Activated CD8-positive, alpha-beta T cell treated with anti-CD3 and anti-CD28 coated beads for 36 hours (primary cell): Measurements from ENCODE around the gene TRABD2B. TPM values are rescaled to one million over a fixed set of nuclear protein-coding genes. Genes with fewer than 3 reads are reported as not detected.

Experiments
- ATAC-seq: fragments of 200-7000 bp; cut with Tn5 transposase; one replicate; pipeline ENCODE4 v1.10.0; 2021; ENCODE audit warnings: mild to moderate bottlenecking, moderate library complexity
- CTCF ChIA-PET: fragments of 350-600 bp; sonication (Branson Sonifier 250); formaldehyde crosslinking; loops from one replicate; lab custom pipeline; 2021; ENCODE audit warnings: antibody characterized with exemption; lab: Charles Lee
- POLR2A ChIA-PET: fragments of 350-600 bp; sonication (Branson Sonifier 250); formaldehyde crosslinking; loops from one replicate; lab custom pipeline; 2021; ENCODE audit warnings: antibody characterized with exemption; lab: Charles Lee
- DNase-seq: peaks from one replicate; pipeline ENCODE4 v3.0.0-alpha.2; 2020
- H3K27ac Mint-ChIP-seq: one replicate; pipeline ENCODE4 v1.8.0; 2021; ENCODE audit warnings: mild to moderate bottlenecking, mixed read lengths
- H3K27me3 Mint-ChIP-seq: one replicate; pipeline ENCODE4 v1.8.0; 2021; ENCODE audit warnings: mixed read lengths
- H3K36me3 Mint-ChIP-seq: one replicate; pipeline ENCODE4 v1.8.0; 2021; ENCODE audit warnings: low read depth, mixed read lengths
- H3K4me1 Mint-ChIP-seq: one replicate; pipeline ENCODE4 v1.8.0; 2021; ENCODE audit warnings: low read depth, mixed read lengths
- H3K4me3 Mint-ChIP-seq: one replicate; pipeline ENCODE4 v1.8.0; 2021; ENCODE audit warnings: mild to moderate bottlenecking, moderate library complexity, mixed read lengths
- H3K9me3 Mint-ChIP-seq: one replicate; pipeline ENCODE4 v1.8.0; 2021; ENCODE audit warnings: mixed read lengths
- intact Hi-C: fragments of 100-400 bp; cut with micrococcal nuclease; formaldehyde crosslinking; loops from one replicate; pipeline ENCODE4 v1.10.0; 2022
- total RNA-seq, 2 experiments: library from RNA; stranded (reverse); gene quantifications; one replicate each; pipeline ENCODE4 v1.2.3, GENCODE V29; 2021
- TF ChIP-seq, protein P1 (sequence below): fragments of 200-600 bp; IDR thresholded peaks from one replicate; pipeline ENCODE4 v1.8.0; 2022; ENCODE audit warnings: antibody characterized with exemption, mild to moderate bottlenecking

TRABD2B gene
- total RNA-seq, 2 experiments from 2014 or later, result not detected

DNA sequence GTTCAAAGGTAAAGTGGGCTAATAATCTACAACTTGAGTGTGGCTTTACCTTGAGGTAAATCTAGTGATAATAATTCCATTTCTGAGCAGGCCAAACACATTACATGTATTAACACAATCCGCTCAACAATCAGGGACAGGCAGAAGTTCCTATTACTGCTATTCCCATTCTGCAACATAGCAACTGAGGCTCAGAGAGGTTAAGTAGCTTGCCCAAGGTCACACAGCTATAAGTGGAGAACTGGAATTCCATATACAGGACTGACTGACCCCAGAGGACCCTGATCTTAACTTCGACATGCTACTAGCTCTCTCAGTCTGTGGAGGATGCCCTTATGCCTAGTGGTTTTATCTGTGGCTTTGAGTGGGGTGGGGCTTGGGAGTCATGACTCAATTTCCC is 110.1 kb downstream of the TRABD2B start:
- POLR2A ChIA-PET, result no interaction called here
- H3K36me3 Mint-ChIP-seq, result no peaks in the 10 kb centered on the region
- intact Hi-C loops, result no loop called here
- no peak for ATAC-seq
- no peak for DNase-seq
- no peaks in the 10 kb centered on the region for H3K4me1 Mint-ChIP-seq
- peaks cover 13% of the 10 kb centered on the region for H3K27me3 Mint-ChIP-seq
- H3K9me3 Mint-ChIP-seq, result no peaks in the 10 kb centered on the region
- no peak overlapping the region for H3K4me3 Mint-ChIP-seq
- CTCF ChIA-PET, result no interaction called here
- H3K27ac Mint-ChIP-seq, result no peak overlapping the region
- TF ChIP-seq, protein P1, sequence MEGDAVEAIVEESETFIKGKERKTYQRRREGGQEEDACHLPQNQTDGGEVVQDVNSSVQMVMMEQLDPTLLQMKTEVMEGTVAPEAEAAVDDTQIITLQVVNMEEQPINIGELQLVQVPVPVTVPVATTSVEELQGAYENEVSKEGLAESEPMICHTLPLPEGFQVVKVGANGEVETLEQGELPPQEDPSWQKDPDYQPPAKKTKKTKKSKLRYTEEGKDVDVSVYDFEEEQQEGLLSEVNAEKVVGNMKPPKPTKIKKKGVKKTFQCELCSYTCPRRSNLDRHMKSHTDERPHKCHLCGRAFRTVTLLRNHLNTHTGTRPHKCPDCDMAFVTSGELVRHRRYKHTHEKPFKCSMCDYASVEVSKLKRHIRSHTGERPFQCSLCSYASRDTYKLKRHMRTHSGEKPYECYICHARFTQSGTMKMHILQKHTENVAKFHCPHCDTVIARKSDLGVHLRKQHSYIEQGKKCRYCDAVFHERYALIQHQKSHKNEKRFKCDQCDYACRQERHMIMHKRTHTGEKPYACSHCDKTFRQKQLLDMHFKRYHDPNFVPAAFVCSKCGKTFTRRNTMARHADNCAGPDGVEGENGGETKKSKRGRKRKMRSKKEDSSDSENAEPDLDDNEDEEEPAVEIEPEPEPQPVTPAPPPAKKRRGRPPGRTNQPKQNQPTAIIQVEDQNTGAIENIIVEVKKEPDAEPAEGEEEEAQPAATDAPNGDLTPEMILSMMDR, result no peak

DNA sequence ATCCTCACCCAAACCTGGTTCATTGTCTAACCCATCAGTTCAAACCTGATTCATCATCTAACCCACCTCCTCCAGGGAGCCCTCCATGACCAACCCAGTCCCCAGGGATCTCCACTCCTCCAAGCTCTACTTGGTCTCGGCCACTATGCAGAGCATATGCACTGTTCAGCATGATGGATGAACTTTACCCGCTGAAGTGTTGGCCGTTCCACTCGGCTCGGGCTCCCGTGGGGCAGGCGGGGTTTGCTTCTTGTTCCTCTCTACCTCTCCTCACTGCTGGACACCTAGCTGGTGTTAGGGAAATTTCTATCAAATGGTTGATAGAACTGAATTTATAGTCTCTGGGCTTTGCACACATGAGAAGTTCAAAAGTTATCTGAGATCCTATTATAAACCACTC is 111.0 kb downstream of the TRABD2B start:
- CTCF ChIA-PET, result no interaction called here
- Mint-ChIP-seq H3K4me3 (no peak overlapping the region), H3K4me1 (no peaks in the 10 kb centered on the region), H3K27me3 (peaks cover 13% of the 10 kb centered on the region), H3K27ac (no peak overlapping the region), H3K36me3 (no peaks in the 10 kb centered on the region), H3K9me3 (no peaks in the 10 kb centered on the region)
- DNase-seq (no peak), ATAC-seq (no peak)
- TF ChIP-seq, protein P1, result no peak
- intact Hi-C loops, result no loop called here
- POLR2A ChIA-PET, result no interaction called here

DNA sequence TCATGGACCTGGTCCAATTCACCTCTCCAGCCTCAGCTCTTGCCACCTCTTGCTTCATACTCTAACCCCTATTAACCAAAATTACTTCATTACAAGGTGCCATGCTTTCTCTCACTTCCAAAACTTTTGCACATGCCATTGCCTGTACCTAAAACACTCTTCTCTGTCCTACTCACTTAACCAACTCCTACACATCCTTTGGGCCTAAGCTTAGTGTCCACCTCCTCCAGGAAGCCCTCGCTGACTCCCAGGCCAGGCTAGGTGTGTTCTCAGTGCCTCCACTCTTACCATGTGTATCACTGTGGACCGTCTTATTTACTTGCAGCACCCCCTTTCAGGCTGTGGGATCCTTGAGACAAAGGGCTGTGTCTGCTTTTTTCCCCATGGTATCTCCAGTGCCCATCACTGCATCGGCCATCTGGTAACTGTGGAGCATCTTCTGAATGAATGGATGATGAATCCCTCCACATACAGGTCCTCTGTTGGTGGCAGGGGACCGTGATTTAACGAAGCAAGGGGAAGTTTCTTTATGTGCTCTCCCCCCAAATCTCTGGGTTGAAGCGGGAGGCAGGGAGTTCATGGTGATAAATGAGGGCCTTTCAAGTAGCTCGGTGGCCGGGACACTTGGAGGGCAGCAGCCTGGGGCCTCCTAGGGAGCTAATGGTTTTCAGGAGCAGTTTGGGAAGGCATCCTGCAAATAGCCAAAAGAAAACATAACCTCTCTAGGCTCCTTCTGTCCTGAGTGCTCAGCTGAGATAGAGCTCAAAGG is 111.9 kb downstream of the TRABD2B start:
- H3K27me3 Mint-ChIP-seq, result peaks cover 13% of the 10 kb centered on the region
- ChIA-PET CTCF (no interaction called here), POLR2A (no interaction called here)
- ATAC-seq, result no peak
- no peak for DNase-seq
- no peak overlapping the region for H3K4me3 Mint-ChIP-seq
- TF ChIP-seq, protein P1, result no peak
- no peaks in the 10 kb centered on the region for H3K9me3 Mint-ChIP-seq
- no peak overlapping the region for H3K27ac Mint-ChIP-seq
- no peaks in the 10 kb centered on the region for H3K36me3 Mint-ChIP-seq
- intact Hi-C loops, result no loop called here
- no peaks in the 10 kb centered on the region for H3K4me1 Mint-ChIP-seq

DNA sequence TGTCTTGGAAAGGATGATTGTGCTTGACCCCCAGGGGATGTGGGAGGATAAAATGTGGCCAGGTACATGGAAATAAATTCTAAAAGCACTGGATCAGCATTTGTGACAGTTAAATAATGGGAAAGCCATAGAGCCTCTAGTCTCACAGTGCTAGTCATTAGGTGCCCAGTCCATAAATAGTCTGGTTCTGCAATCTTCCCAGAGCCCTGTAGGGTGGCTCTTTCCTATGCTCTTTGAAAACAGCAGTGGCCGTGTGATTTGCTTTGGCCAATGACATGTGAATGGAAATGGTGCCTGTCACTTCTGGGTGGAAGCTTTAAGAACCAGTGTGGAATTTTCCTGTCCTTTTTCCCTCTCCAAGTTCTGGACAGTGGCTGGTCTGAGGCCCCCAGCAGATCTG is 113.2 kb downstream of the TRABD2B start:
- intact Hi-C loops, result no loop called here
- H3K9me3 Mint-ChIP-seq, result no peaks in the 10 kb centered on the region
- ChIA-PET POLR2A (interaction anchor here (0.6 to 1.2 kb wide), 2 partner anchors 10 to 34 kb away, joined by 3 to 4 read pairs; no protein-coding TSS in a partner anchor), CTCF (no interaction called here)
- peaks cover 9% of the 10 kb centered on the region for H3K27me3 Mint-ChIP-seq
- no peak overlapping the region for H3K27ac Mint-ChIP-seq
- DNase-seq (no peak), ATAC-seq (no peak)
- H3K36me3 Mint-ChIP-seq, result no peaks in the 10 kb centered on the region
- H3K4me1 Mint-ChIP-seq, result no peaks in the 10 kb centered on the region
- TF ChIP-seq, protein P1, result no peak
- no peak overlapping the region for H3K4me3 Mint-ChIP-seq

DNA sequence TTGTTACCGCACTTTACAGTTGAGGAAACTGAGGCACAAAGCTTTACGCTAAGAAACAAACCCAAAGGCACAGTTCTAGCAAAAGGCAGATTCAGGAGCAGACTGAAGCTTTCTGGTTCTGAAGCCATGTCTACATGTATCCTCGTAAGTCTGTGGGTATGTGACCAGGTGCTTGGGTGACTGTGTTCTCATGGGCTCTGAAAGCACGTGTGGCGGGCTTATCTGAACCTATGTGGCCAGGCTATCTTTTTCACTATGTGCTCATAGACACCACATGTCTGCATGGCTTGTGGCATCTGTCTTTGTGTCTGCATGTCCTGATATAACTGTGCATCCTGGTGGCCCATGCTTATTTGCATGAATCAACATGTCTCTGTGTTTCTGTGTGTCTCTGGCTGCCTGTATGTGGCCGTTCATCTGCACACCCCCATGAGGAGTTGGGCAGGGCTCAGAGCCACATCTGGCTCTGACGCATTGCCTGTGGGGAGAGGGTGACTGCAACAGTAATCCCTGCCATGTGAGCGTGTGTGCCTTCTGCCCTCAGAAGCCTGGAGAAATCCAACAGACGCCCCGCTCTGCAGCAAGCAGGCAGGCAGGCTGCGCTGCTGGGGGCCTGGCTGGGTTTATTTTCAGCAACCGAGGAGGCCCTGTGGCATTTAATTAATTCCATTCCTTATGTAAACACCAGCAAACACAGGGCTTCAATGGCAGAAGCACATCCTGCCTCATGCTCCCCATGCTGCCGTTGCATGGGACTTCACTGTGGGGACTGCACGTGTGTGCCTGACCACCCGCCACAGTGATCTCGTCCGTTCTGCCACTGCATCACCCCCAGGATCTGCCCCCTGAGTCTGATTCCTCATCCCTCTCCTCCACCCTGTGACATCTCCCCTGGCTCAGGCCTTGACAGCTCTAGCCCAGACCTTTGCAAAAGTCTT is 115.4 kb downstream of the TRABD2B start:
- Mint-ChIP-seq H3K4me1 (no peaks in the 10 kb centered on the region), H3K36me3 (no peaks in the 10 kb centered on the region), H3K27me3 (peaks cover 4% of the 10 kb centered on the region), H3K4me3 (no peak overlapping the region), H3K27ac (no peak overlapping the region), H3K9me3 (no peaks in the 10 kb centered on the region)
- ATAC-seq (no peak), DNase-seq (no peak)
- POLR2A ChIA-PET, result no interaction called here
- TF ChIP-seq, protein P1, result no peak
- intact Hi-C loops, result no loop called here
- CTCF ChIA-PET, result no interaction called here
